Keratinocyte (primary cell): ENCODE data around the gene MAD2L1.
"Not testable (repeated sequence)": the region's sequence is repeated elsewhere in the genome, so short reads cannot be mapped to it uniquely, and the experiment has no call there.

ENCODE experiments used
- CTCF ChIP-seq, 3 experiments: IDR thresholded peaks in 1 of 3; conservative IDR thresholded peaks in 1 of 3; optimal IDR thresholded peaks in 1 of 3; 2 replicates in 2 of 3; 3 replicates in 1 of 3; pipeline versions ENCODE3 to v1.5.1; 2011; ENCODE audit warnings: low read length in 3 of 3, mild to moderate bottlenecking in 3 of 3, moderate library complexity in 2 of 3, control low read depth in 1 of 3, inconsistent platforms in 1 of 3; ENCODE audit not compliant: insufficient read depth in 2 of 3; ENCODE audit errors: extremely low read depth in 1 of 3
- EZH2 ChIP-seq: IDR thresholded peaks from one replicate; pipeline ENCODE4 v1.6.1; 2012; ENCODE audit warnings: inconsistent platforms, mild to moderate bottlenecking, low read length, moderate library complexity

- TF ChIP-seq CTCF (optimal IDR thresholded peaks at IDR 0.05 in 1 of 3, IDR thresholded peaks at IDR 0.05 in 1 of 3, conservative IDR thresholded peaks at IDR 0.05 in 1 of 3; ENCODE audit: extremely low read depth in 1 of 3, insufficient read depth in 2 of 3, low read length in 3 of 3); EZH2: not testable (repeated sequence)
Measured at GRCh38 chr4:120063711-120064110, 2.9 kb downstream of the MAD2L1 start.
